Measurements from ENCODE around the gene ZCCHC14. TPM values are rescaled to one million over a fixed set of nuclear protein-coding genes. Genes with fewer than 3 reads are reported as not detected.

ZCCHC14 gene
- total and polyA plus RNA-seq, 2 of the 13 experiments (the other 11 are each of a cell fraction or from before 2014, with no cell fraction given), result 12.4 to 12.5 TPM

GRCh38 chr16:87383505-87384161 lies 109.2 kb downstream of the ZCCHC14 start, which contains the start of gene FBXO31 (continued):
- TF ChIP-seq NFAT5 (CRISPR knock-in tag; IDR thresholded peaks at IDR 0.05) (peak; percentile 34; the same call in 1 of the 2 replicates), ZNF672 (CRISPR knock-in tag; IDR thresholded peaks at IDR 0.05) (0 out of 2 replicates have a peak, but pooled peaks have one; percentile 77), NFYB (CRISPR knock-in tag; IDR thresholded peaks at IDR 0.05) (peak; percentile 49), ARID4A (CRISPR knock-in tag; IDR thresholded peaks at IDR 0.05; ENCODE audit: borderline replicate concordance) (peak; percentile 96; the same call in 1 of the 2 replicates), NBN (conservative IDR thresholded peaks at IDR 0.05) (no peak), RAD21 (CRISPR knock-in tag; IDR thresholded peaks at IDR 0.05) (no peak; the same call in none of the 2 replicates), ATF2 (CRISPR knock-in tag; IDR thresholded peaks at IDR 0.05) (peak; percentile 96), ZNF33B (CRISPR knock-in tag; IDR thresholded peaks at IDR 0.05) (no peak; the same call in 1 of the 2 replicates), ZBTB21 (CRISPR knock-in tag; IDR thresholded peaks at IDR 0.05) (peak; percentile 76), SNRNP70 (IDR thresholded peaks at IDR 0.05; ENCODE audit: low read depth, low read length) (no peak), PHB2 (IDR thresholded peaks at IDR 0.05; ENCODE audit: partially characterized antibody) (no peak), ZNF773 (CRISPR knock-in tag; IDR thresholded peaks at IDR 0.05; ENCODE audit: borderline replicate concordance) (no peak), CREBL2 (CRISPR knock-in tag; IDR thresholded peaks at IDR 0.05; ENCODE audit: borderline replicate concordance) (no peak), ZBTB4 (CRISPR knock-in tag; IDR thresholded peaks at IDR 0.05; ENCODE audit: borderline replicate concordance) (no peak)

Data from HepG2 (cell line).